Fibroblast of villous mesenchyme (primary cell): ENCODE measurements around the gene C1QTNF1. TPM values are rescaled to one million over a fixed set of nuclear protein-coding genes. Genes with fewer than 3 reads are reported as not detected.
"Not testable (repeated sequence)": the region's sequence is repeated elsewhere in the genome, so short reads cannot be mapped to it uniquely, and the experiment has no call there.

Experiments used
- DNase-seq: peaks from one replicate; pipeline ENCODE4 v3.0.0-alpha.2; 2010; ENCODE audit warnings: low read depth
- H3K4me3 ChIP-seq: 2 replicates; pipeline ENCODE4 v1.5.1; 2011; ENCODE audit warnings: low read depth, mild to moderate bottlenecking, low read length
- CTCF ChIP-seq: IDR thresholded peaks from 2 replicates; pipeline ENCODE4 v1.5.1; 2012; ENCODE audit warnings: low read depth, mild to moderate bottlenecking, low read length; ENCODE audit not compliant: insufficient read depth
- total RNA-seq: library from RNA; depleted of rRNA; stranded (reverse); fragments of >200 nt; gene quantifications from 2 replicates; pipeline ENCODE4 v1.2.3, GENCODE V29; 2012

C1QTNF1 gene
- total RNA-seq, 1 donor: 63.5 TPM

- no peak for TF ChIP-seq CTCF
Observed at GRCh38 chr17:79066963-79067362, 43.0 kb downstream of the C1QTNF1 start.

GRCh38 chr17:79070266-79070880, 46.4 kb downstream of the C1QTNF1 start:
- H3K4me3 ChIP-seq: no peak overlapping the region
- TF ChIP-seq CTCF: no peak
- DNase-seq: no peak

More at GRCh38 chr17:79066963-79067362, 43.0 kb downstream of the C1QTNF1 start:
- DNase-seq: no peak
- no peak overlapping the region for H3K4me3 ChIP-seq

- DNase-seq: no peak
- no peak overlapping the region for H3K4me3 ChIP-seq
- TF ChIP-seq CTCF: no peak
Observed at GRCh38 chr17:79071161-79071740, 47.3 kb downstream of the C1QTNF1 start.

GRCh38 chr17:79072544-79072943, 48.6 kb downstream of the C1QTNF1 start:
- no peak for DNase-seq
- no peak for TF ChIP-seq CTCF
- H3K4me3 ChIP-seq: no peak overlapping the region

GRCh38 chr17:79073016-79073705, 49.2 kb downstream of the C1QTNF1 start:
- no peak for TF ChIP-seq CTCF
- no peak overlapping the region for H3K4me3 ChIP-seq
- DNase-seq: no peak

GRCh38 chr17:79073706-79074088, 49.7 kb downstream of the C1QTNF1 start:
- DNase-seq: no peak
- TF ChIP-seq CTCF: no peak
- no peak overlapping the region for H3K4me3 ChIP-seq

- not testable (repeated sequence) for DNase-seq
- peak overlapping the region; percentile 17 for H3K4me3 ChIP-seq
Observed at GRCh38 chr17:79074121-79074648, 50.2 kb downstream of the C1QTNF1 start.
